NCI-H526 (cell line): ENCODE data around the gene SYPL2.
"Not testable (repeated sequence)": the region's sequence is repeated elsewhere in the genome, so short reads cannot be mapped to it uniquely, and the experiment has no call there.

Experiments
- DNase-seq, 2 experiments: peaks; one replicate each; lab custom pipeline; 2025; lab: John Stamatoyannopoulos, UW

SYPL2 gene

DNA sequence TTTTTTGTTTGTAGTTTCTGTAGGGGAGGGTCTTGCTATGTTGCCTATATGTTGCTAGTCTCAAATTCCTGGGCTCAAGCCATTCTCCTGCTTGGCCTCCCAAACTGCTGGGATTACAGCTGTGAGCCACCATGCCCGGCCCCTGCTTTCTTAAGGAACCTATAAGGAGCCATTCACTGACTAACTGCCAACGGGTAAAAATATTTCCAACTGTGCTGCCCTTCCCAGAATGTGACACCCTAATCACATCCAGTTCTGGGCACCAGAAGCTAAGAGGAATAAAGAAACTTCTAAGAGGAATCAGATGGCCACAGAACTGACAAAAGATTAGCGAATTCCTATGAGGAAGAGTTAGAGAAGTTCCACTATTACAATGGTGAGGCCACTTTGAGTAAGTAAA lies 6.4 kb downstream of the SYPL2 start:
- DNase-seq, result no peak

DNA sequence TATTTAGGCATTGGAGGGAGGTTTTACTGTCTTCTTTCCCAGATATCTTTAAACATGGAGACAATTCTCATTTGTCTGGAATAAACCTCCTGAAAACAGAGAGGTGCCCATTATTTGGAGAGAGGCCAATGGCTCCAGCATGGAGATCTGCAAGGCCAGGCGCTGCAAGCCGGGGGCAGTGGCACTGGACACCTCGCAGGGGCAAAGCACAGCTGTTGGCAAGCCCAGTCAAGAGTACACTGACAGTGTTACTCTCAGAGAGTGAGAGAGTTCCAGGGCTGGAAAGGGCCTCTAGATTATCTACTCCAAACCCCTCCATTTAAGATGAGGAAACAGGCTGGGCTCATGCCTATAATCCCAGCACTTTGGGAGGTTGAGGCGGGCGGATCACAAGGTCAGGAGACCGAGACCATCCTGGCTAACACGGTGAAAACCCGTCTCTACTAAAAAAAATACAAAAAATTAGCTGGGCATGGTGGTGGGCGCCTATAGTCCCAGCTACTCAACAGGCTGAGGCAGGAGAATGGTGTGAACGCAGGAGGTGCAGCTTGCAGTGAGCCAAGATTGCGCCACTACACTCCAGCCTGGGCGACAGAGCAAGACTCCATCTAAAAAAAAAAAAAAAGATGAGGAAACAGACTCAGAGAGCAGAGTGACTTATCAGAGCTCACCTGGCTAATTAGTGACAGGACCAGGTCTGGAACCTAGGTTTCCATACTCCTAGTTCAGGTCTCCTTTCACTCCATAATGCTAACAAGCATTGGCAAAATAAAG lies 7.1 kb downstream of the SYPL2 start:
- not testable (repeated sequence) for DNase-seq

DNA sequence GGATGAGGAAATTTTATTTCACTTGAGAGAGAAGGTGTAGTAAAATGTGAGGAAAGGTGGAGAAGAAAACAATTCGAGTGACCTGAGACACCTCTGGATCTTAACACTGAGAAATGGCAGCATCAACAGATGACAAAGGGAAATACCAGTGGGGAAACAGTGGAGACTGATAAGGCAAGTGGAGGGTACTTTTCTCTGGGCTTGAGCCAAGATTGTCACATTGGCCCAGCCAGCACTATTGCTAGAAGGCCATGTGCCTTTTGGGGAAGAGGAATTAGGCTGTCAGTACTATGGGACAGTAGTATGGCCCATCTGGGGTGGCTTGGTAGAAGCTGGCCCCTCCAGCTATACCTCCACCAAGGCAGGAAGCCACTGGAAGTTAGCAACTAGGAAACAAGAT lies 8.4 kb downstream of the SYPL2 start:
- DNase-seq, result no peak

DNA sequence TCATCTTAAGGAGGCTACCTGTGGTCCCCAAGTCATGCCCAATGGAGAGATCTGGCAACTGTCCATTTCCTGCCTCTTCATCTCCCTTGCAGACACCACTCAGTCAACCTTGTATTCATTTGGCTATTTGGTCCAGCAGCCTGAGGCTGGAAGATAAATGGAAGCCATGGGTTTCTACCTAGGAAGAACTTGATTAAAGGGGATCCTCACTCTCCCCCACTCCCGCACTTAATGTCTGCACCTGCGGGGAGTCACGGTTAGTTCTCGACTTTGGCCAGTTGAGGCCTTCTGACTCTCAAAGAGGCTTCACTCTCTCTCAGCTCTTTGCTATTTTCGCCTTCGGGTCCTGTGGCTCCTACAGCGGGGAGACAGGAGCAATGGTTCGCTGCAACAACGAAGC lies 8.9 kb downstream of the SYPL2 start:
- DNase-seq, result no peak

DNA sequence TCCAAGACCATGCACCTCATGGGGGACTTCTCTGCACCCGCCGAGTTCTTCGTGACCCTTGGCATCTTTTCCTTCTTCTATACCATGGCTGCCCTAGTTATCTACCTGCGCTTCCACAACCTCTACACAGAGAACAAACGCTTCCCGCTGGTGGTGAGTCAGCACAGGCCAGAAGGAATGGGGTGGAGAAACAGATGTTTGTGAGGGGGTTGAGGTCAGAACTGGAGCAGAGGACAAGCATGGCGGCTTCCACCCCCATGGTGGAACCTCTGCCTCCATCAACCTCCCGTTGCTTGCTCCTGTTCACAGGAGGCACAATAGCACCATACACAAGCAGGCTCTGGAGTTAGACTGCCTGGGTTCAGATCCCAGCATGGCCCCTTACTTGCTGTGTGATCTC lies 10.5 kb downstream of the SYPL2 start:
- DNase-seq, result no peak

DNA sequence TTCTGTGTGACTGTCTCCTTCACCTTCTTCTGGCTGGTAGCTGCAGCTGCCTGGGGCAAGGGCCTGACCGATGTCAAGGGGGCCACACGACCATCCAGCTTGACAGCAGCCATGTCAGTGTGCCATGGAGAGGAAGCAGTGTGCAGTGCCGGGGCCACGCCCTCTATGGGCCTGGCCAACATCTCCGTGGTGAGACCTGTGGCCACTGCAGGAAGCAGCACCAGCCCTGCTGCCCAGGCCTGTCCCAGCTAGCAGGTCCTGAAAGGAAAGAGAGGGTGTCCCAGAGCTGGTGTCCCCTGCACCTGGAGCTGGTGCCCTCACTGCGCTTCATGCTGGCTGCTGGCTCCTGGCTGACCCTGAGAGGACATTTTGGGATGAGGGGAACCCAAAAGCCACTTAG lies 11.5 kb downstream of the SYPL2 start:
- no peak for DNase-seq

DNA sequence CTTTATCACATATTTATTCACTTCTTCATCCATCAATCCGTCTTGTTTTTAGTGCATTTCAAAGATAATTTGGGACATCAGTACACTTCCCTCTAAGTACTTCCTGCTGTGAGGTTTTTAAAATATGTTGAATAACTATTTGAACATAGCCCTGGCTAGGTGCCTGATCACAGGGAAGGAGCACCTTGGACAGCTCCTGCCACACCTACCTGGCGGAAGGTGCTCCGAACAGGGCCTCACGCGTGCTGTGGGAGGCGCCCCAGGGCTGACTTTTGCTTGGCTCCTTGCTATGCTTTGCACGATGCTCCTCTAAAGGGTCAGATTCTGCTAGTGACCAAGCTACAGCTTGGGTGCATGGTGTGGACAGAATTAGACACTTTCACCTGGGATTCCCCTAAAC lies 12.5 kb downstream of the SYPL2 start:
- no peak for DNase-seq

DNA sequence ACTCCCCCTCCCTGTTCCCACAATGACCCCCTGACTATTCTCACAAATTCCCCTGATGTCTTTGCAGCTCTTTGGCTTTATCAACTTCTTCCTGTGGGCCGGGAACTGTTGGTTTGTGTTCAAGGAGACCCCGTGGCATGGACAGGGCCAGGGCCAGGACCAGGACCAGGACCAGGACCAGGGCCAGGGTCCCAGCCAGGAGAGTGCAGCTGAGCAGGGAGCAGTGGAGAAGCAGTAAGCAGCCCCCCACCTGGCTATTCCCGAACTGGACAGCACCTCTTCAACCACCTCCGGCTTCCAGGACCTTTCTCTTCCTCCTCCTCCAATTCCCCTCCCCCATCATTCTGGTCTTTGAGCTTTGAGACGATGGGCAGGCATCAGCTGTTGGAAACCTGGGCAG lies 13.0 kb downstream of the SYPL2 start:
- DNase-seq, result no peak

DNA sequence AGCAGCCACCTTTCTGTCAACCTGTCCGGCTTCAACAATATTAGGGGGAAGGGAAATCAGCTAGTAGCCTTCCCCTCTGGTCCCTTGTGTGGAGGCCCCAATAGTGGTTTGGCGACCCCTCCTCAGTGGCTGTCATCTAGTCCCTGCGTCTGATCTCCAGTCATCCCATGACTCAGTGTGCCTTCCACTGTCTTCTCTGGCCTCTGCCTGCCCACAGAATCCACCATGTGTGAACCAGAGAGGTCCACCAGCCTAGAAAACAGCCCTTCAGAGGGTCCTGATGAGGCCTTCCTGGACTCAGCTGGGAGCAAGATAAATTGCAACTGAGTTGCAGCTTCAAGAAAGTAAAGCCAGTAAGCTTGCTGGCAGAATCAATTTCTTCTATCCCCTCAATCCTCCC lies 13.6 kb downstream of the SYPL2 start:
- DNase-seq, result no peak

DNA sequence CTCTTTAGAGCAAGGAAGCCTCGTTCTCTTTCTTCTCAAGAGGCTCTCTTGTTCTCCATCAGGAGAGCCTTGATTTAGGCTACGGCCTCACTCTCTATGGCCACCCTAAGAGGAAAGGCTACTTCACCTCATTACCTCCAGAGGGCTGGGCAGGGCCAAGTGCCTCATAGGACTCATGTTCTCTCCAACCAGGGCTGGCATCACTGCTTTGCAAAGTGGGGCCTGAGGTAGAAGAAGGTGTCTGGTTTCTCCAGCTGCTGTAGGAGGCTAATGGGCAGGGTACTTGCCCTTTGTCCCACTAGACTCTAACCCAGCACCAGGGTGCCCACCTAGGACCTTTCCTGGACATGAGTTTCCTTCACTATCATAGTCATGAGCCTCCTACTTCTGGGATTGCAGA lies 15.3 kb downstream of the SYPL2 start:
- DNase-seq, result no peak

DNA sequence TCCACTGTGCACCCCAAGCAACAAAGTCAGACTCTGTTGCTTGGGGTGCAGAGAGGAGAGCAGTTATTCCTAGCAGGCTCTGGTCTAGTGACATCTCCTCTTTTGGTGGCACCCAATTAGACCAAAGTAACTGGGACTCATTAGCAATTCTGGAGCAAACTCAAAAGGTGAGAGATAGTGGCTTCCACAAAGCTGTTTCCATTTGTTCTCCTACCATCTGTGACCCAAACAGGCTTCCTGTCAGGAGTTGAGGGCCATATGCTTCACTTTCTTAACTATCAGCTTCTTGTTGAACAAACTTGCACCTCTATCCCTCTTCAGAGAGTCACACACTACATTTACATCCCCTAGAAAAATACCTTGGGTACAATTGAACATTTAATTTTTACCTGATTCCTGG lies 15.9 kb downstream of the SYPL2 start:
- no peak for DNase-seq

DNA sequence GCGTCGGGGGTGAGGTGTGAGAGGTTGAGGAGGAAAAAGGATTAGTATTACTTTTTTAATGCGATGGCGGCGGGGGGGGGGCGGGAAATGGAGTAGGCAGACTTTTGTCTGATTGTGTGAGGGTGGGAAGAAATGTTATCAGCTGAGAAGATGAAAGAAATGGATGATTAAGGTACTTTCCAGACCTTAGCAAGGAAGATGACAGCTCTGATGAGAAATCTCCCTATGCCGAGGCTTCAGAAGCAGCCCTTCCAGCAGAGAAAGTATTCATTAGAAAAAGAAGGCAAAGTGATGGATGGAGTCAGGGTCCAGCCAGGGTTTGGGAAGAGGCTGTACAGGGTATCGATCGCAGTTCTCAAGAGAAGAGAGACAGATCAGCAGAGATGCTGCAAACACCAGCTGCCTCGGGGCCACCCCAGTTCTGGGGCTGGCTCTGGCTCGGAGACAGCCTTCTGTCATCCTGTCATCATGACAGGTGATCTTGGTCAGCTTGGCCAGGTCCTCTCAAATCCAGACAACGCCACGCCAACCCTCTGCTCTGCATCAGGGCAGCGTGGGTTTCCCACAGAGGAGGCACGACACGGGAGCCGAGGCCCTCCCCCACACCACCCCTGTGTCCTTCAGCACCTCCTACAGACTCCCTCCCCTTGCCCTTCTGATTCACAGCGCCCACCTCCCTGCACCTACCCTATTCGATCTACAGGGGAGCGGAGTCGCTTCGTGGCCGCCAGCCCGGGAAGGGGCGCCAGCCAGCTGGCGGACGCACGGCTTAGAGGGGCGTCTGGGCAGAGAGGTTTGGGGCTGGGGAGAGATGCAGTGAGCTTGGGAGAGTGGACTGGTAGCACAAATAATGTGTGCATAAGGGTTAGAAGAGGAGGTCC lies 16.7 kb downstream of the SYPL2 start:
- peak; percentile 86 for DNase-seq

DNA sequence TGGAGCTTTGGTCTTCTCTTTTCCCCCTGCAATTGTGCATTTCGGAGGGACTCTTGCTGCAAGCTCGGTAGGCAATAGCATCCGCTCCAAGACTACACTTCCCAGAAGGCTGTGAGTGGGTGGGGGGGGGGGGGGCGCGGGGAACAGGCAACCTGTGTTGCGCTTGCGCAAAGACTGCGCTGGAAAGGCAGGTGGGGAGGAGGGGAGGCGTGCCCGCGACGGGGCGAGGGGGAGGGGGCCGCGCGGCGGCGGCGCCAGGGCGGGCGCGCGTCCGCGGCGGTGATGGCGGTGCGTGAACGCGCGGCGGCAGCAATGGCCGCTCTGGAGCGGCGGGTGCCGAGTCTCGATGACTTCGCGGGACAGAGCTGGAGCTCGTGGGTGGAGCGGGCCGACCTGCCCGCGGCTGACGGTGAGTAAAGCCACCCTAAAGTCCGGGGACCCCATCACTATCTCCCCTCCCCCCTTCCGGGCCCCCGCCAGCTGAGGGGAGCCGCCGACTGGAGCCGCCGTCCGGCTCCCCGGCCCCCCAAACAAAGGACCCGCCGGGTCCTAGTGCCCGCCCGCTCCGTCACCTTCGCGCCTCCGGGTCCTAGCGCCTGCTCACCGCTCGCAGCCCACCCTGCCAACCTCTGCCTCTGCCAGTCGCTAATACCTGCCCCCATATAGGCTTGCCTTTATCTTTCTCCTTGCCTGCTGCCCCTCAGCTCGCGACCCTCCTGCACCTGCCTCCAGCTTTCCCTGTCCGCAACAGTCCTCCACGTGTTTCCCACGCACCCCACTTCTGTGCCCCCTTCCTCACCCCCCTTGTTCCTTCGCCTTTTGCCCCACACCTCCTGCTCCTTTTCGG lies 17.5 kb downstream of the SYPL2 start, which contains the start of gene ATXN7L2:
Gene ATXN7L2, plus strand, starts transcription at position 234 of the 847 bp plus-strand sequence. Its CDS starts 49 bp downstream, at position 283.
- DNase-seq, result peak; percentile 86 to 96

DNA sequence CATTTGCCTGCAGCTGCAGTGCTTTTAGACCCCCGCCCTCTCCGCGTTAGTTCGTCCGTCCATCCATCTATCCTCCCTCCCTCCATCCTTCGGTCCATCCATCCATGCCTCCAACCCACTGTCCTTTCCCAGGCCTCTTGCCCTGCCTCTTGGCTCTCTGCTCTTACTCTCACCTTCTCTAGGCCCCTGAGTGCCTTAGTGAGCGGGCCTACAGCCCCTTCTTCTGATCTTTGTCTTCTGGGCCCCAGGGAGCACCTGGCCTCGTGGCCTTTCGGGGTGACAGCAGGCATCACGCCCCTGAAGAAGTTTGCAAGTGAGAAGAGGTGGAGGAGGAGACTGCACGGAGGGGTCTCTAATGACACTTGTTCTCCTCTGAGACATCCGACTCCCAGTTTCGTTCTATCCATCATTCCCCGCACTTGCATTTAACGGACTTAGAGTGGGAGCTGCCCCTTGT lies 18.2 kb downstream of the SYPL2 start:
- peak in 1 of 2 experiments; percentile 75 for DNase-seq

DNA sequence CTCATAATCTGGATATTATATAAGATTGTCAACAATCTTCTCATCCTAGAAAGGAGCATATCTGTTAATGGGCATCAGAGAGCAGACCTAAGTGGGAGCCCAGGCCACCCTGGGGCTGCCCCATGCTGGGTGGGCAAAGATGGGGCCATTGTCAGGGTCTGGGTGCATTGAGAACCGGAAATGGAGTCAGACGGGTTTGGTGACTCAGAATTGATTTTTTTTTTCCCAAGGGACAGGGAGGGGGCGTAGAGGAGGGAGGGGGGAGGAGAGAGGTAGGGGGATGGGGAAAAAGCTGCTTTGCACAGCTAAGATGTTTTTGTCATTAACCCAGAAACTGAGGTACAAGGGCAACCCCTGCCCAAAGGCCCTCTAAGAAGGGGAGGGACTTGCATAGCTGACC lies 18.7 kb downstream of the SYPL2 start:
- DNase-seq, result no peak

DNA sequence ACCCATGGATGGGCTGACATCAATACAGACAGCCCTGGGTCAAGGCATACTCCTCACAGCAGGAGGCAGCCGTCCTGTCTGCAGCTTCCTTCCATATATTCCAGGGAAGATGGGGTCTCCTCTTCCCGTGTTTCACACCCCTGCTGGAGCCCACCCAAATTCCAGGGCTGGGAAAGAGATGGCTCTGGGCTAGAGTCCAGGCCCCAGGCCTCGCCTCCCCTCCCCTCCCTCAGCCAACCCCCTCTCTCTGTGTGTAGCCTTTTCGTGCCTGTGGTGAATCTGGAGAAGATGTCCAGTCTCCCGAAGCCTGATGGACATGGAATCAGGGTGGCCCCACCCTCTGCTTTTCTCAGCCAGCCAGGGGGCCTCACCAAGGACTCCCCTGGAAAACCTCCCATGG lies 20.9 kb downstream of the SYPL2 start:
- no peak for DNase-seq

DNA sequence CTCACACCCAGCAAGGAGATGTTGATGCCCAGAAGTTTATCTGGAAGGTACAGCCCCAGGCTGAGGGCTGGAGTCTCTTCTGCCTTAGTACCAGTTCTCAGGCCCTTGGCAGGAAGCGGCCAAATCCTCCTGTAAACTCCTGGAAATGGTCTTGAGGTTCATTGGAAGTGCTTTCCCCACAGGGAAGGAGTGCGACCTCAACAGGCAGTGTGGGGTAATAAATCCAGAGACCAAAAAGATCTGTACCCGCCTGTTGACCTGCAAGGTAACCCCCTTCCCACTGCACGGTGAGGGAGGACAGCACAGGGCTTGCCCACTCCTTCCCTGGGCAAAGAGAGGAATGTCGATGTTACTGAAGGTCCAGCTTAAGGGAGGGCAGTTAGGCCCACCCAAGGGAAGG lies 21.9 kb downstream of the SYPL2 start:
- no peak for DNase-seq

DNA sequence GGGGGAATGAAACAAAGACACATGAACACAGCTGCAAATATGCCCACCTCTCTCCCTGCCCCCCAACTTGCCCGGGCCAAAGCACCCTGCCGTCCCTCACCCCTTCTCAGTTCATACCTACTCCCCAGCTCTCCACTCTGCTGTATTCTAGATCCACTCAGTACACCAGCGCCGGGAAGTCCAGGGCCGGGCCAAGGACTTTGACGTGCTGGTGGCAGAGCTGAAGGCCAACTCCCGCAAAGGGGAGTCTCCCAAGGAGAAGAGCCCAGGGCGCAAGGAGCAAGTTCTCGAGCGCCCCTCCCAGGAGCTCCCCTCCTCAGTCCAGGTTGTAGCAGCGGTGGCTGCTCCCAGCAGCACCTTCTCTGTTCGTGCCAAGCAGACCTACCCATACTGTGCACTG lies 22.4 kb downstream of the SYPL2 start:
- DNase-seq, result no peak

DNA sequence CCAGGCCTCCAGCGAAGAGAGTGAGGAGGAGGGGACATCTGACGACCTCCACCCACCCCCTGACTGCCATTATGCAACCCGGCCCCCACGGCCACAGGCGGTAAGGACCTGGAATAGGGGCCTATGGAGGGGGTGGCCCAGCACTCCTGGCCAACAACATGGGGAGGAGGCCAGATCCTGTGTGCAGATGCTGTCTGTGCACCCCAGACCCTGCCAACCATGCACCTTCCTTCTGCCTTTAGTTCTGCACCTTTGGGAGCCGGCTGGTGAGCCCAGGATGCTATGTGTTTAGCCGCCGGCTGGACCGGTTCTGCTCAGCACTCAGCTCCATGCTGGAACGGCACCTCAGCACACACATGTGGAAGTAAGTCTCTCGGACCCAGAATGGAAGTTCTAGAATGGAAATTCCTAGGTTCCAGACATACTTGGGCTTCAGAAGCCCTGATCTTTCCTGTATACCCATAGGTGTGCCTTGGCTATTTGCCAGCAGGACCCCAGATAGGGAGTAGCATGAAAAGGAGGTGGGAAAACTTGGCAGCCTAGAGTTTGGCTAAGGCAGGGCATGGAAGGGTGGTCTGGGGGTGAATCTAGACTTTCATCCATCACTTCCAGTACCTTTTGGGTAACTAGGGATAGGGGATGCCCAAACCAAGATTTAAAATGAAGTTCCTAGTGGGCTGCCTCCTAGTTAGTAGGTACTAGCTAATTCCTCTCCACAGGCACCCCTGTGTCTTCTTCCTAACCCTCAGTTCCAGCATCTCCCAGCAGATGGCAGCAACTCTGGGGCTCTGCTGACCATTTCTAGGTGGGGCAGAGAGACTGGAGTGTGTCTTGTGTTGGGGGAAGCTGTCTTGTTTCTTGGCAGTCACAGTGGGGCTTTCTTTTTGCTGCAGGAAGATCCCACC lies 23.9 kb downstream of the SYPL2 start:
- DNase-seq, result peak; percentile 46 to 71

DNA sequence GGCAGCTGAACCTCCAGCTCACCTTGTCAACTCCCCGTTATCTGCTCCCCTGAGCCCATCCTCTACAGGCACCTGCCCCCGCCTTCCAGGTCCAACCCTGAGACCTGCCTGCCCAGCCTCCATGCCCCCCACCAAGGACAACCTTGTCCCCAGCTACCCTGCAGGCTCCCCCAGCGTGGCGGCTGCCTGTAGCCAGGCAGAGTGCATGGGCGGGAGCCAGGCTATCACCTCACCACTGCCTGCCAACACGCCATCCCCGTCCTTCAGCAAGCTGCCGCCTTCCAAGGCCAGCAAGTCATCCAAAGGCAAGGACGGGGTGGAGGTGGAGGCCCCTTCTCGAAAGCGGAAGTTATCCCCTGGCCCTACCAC lies 24.6 kb downstream of the SYPL2 start:
- no peak for DNase-seq

DNA sequence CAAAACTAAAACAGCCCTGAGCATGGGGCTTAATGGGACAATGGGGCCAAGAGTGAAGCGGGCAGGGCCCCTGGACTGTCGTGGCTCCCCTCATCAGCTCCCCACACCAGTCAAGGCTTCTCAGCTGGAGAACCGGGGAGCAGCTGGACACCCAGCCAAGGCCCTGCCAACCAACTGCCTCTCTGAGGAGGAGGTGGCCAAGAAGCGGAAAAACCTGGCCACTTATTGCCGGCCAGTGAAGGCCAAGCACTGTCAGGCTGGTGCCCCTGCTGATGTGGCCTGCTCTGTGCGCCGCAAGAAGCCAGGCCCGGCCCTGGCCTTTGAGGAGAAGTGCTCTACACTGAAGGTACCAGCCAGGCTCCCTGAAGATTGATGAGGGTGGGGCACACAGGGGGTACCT lies 25.0 kb downstream of the SYPL2 start:
- DNase-seq, result no peak
